ENCODE measurements around the gene AGO1.

The AGO1 gene
- total RNA-seq, result 74.1 to 89.1 reads per million in 2 experiments

GRCh38 chr1:35882945-35883634, at the start of gene AGO1:
Gene AGO1 (plus strand): TSS chr1:35883209. CDS start chr1:35883422, 213 bp downstream.
- DNase-seq (ENCODE audit: low read depth), result peak; percentile 96

DNA sequence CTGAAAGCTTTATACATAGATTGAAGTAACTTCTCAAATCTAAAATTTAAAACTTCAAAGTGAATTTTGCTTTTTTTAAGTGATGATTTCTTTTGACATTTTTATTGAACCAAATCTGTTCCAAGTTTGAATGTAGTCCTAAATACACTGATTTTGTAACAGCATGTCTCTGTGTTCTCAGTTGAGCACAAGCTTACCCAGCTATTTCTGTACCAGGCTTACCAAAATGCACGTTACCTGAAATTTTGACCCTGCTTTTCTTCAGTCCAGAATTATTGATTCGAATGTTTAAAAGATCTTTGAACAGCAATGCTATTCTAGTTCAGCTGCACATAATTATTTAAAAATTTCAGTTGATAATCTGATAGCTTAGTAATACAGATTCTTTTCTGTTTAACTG, 49.6 kb upstream of the AGO1 start:
- DNase-seq (ENCODE audit: low read depth), result no peak

GRCh38 chr1:35834218-35834617, 48.8 kb upstream of the AGO1 start:
- DNase-seq (ENCODE audit: low read depth), result no peak

- no peak for DNase-seq (ENCODE audit: low read depth)
Observed at GRCh38 chr1:35835398-35835797, 47.6 kb upstream of the AGO1 start.

DNA sequence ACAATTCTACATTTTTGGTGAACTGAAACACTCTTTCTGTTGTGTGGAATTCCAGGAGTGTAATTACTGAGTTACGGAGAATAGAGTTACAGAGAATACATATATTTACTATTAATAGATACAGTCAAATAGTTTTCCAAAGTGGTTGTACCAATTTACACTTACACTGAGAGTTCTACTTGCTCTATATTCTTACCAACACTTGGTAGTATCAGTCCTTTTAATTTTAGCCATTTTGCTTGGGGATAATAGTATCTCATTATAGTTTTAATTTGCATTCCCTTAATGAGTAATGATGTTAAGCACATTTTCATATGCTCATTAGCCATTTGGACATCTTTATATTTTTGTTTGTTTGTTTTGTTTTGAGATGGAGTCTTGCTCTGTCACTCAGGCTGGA, 46.3 kb upstream of the AGO1 start:
- DNase-seq (ENCODE audit: low read depth), result no peak

DNA sequence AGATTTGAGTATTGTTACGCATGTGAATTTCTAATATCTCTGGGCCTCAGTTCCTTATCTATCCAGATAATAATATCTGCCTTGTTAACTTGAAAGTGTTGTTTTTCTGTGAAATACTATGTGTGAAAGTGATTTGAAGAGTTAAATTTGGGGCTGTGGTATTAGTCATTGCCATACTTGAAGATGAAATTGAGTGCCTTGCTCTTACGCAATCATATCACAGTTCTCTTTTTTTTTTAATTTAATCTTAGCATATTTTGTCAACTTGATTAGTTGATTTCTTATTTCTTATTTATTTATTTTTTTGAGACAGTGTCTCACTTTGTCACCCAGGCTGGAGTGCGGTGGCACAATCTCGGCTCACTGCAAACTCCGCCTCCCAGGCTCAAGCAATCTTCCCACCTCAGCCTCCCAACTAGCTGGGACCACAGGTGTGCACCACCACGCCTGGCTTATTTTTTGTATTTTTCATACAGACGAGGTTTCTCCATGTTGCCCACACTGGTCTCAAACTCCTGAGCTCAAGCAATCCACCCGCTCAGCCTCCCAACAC, 44.2 kb upstream of the AGO1 start:
- no peak for DNase-seq (ENCODE audit: low read depth)

DNA sequence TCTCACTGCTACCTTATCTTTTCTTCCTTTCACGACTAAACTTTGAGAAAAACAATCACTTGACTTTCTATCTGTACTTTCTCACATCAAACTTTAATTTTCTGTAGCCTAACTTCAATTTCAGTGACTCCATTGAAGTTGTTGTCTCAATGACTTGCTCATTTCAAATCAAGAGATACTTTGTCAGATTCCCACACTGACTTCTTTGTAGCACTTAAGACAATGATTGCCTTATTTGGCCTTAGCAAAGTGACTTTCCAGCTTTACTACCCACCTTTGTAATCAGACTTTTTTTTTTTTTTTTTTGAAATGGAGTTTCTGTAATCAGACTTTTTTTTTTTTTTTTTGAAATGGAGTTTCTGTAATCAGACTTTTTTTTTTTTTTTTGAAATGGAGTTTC, 38.2 kb upstream of the AGO1 start:
- no peak for DNase-seq (ENCODE audit: low read depth)

DNA sequence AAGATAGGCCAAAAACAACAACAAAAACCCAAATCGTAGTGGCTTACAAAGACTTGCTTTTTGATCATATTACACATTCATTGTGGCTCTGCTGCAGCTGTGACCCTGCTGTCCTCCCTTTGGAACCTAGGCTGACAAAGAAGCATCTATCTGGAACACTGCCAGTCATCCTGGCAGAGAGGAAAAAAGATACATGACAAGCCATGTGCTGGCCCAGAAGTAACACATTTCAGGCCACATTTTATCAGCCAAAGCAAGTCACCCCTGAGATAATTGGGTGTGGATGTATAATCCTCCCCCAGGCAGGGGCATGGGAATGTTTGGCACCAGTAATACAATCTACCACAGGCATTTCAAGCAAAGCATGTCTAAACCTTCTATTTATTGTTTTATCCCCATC, 37.2 kb upstream of the AGO1 start:
- DNase-seq (ENCODE audit: low read depth), result no peak

- DNase-seq (ENCODE audit: low read depth), result no peak
Observed at GRCh38 chr1:35847935-35848565, 35.0 kb upstream of the AGO1 start.

DNA sequence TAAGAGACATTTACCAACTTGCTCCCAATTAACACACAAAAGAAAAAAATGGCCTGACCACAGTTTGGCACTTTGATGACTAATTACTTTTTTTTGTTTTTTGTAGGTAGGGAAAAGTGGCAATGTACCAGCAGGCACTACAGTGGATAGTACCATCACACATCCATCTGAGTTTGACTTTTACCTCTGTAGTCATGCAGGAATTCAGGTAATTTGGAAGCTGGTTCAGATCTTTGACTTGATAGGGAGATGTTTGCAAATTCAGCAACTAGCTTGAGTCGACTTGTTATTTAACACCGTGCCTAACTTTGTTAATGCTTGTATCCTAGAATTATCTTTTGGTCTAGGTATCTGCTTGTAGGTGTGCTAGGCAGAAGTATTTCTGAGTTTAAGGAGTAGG, 33.0 kb upstream of the AGO1 start:
- DNase-seq (ENCODE audit: low read depth), result no peak

DNA sequence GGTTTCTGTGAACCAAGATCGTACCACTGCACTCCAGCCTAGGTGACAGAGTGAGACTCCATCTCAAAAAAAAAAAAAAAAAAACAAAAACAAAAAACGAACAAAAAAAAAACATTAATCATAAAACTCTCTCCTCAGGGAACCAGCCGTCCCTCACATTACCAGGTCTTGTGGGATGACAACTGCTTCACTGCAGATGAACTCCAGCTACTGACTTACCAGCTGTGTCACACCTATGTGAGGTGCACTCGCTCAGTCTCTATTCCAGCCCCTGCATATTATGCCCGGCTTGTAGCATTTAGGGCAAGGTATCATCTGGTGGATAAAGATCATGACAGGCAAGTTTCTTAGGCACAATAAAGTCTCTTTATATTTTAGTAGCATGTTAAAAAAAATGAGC, 32.3 kb upstream of the AGO1 start:
- DNase-seq (ENCODE audit: low read depth), result no peak

- no peak for DNase-seq (ENCODE audit: low read depth)
Observed at GRCh38 chr1:35851132-35851869, 31.7 kb upstream of the AGO1 start.

GRCh38 chr1:35852241-35852640, 30.8 kb upstream of the AGO1 start:
- DNase-seq (ENCODE audit: low read depth), result no peak

GRCh38 chr1:35854989-35855700, 27.9 kb upstream of the AGO1 start:
- DNase-seq (ENCODE audit: low read depth), result no peak

DNA sequence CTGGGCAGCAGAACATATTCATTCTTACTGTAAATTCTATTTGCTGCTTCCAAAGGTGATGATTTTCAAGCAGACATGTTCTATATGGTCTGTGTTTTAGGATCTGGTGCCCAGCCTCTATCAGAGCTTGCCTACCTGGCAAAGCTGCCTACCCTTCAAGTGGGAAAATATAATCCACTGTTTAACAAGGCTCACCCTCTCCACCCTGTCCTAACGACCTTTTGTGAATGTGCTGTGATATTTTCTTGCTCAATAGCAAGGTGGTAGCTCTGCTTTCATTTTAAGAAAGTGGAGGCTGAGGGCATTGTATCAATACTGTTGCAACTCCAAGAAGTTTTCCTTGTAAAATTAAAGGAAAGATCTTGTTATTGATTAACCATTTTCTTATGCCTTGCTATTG, 26.0 kb upstream of the AGO1 start:
- DNase-seq (ENCODE audit: low read depth), result no peak

DNA sequence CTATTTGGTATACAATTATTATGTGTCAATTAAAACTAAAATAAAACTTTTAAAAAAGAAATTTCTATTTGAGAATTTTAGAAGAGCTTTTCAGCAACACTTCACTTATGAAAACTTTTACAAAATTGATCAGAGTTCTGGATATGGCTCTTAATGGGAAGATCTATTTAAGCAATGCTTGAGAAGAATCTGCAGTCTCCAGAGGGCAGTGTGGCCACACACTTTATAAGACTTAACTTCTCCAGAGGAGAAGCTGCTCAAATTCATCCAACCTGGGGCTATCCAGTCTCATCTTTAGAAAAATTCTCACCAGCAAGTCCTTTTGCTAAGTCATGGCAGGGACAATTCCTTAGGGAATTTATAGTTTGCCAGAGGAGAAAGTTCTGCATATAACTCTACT, 25.2 kb upstream of the AGO1 start:
- no peak for DNase-seq (ENCODE audit: low read depth)

- DNase-seq (ENCODE audit: low read depth), result no peak
Observed at GRCh38 chr1:35860696-35861095, 22.3 kb upstream of the AGO1 start.

- DNase-seq (ENCODE audit: low read depth), result no peak
Observed at GRCh38 chr1:35863136-35863535, 19.9 kb upstream of the AGO1 start.

GRCh38 chr1:35863881-35864625, 19.0 kb upstream of the AGO1 start:
- DNase-seq (ENCODE audit: low read depth), result no peak

GRCh38 chr1:35864813-35865212, 18.2 kb upstream of the AGO1 start:
- no peak for DNase-seq (ENCODE audit: low read depth)

GRCh38 chr1:35866991-35867390, 16.0 kb upstream of the AGO1 start:
- DNase-seq (ENCODE audit: low read depth), result no peak

All from T follicular helper cell (primary cell).